Measurements from ENCODE around the gene ABCB10. TPM values are rescaled to one million over a fixed set of nuclear protein-coding genes. Genes with fewer than 3 reads are reported as not detected.

Gene ABCB10
- total RNA-seq, 1 experiment from 2014 or later, result 13.8 TPM

DNA sequence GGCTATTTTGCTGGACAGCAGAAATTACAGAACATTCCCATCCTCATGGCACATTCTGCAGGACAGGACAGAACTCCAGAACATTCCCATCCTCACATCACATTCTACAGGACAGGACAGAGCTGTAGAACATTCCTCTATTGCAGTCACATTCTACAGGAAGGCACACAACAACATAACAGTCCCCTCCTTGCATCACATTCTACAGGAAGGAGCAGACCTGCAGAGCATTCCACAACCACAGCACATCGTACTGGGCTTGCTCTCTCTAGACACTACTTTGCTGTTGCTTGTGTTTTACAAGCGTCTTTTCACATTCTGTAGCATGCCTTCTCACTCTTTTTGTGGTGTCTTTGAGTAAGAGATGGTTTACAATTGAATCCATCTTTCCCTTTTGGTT lies 26.8 kb upstream of the ABCB10 start:
- Histone ChIP-seq H3K27me3 (ENCODE audit: insufficient read depth, low read length) (no peaks in the 10 kb centered on the region), H4K91ac (ENCODE audit: insufficient read length, low read depth, low read length) (no peak overlapping the region), H3K27ac (ENCODE audit: insufficient read length, low read depth, low read length) (no peak overlapping the region), H2AK5ac (ENCODE audit: insufficient read length, low read length) (no peak overlapping the region), H3K18ac (ENCODE audit: insufficient read length, low read depth, low read length) (no peak overlapping the region), H3K56ac (ENCODE audit: insufficient read length, low read depth, low read length) (no peak overlapping the region), H3K79me1 (ENCODE audit: insufficient read depth, low read depth, low read length, poor library complexity, severe bottlenecking) (no peaks in the 10 kb centered on the region), H3K4me2 (ENCODE audit: insufficient read depth, insufficient read length, low read length) (no peak overlapping the region), H3K23me2 (ENCODE audit: insufficient read length, low read depth, low read length, poor library complexity, severe bottlenecking) (no peaks in the 10 kb centered on the region), H2BK12ac (ENCODE audit: insufficient read length, low read depth, low read length) (no peak overlapping the region), H3K4ac (ENCODE audit: low read depth, low read length) (no peak overlapping the region), H3K9ac (ENCODE audit: extremely low read depth, insufficient read length, low read length) (no peak overlapping the region), H2BK20ac (ENCODE audit: low read depth, low read length, poor library complexity, severe bottlenecking) (no peak overlapping the region), H2BK5ac (ENCODE audit: insufficient read length, low read length) (no peak overlapping the region), H3K14ac (ENCODE audit: insufficient read depth, low read length) (no peak overlapping the region), H4K5ac (ENCODE audit: insufficient read length, low read depth, low read length) (no peak overlapping the region), H3K23ac (ENCODE audit: insufficient read length, low read depth, low read length) (no peak overlapping the region), H2BK15ac (ENCODE audit: low read depth, low read length) (no peak overlapping the region), H2BK120ac (ENCODE audit: low read depth, low read length, poor library complexity, severe bottlenecking) (no peak overlapping the region), H3K79me2 (ENCODE audit: insufficient read depth, low read length) (no peaks in the 10 kb centered on the region), H4K8ac (replicated peaks; ENCODE audit: insufficient read length, low read depth, low read length) (no peak overlapping the region), H3T11ph (ENCODE audit: low read length) (no peak overlapping the region), H4K20me1 (ENCODE audit: control insufficient read depth, insufficient read depth, insufficient read length) (no peaks in the 10 kb centered on the region), H3K9me3 (ENCODE audit: control insufficient read depth, low read depth, low read length) (no peaks in the 10 kb centered on the region), H3K4me1 (ENCODE audit: insufficient read depth, low read length) (no peaks in the 10 kb centered on the region), H2AFZ (ENCODE audit: low read length) (no peak overlapping the region)
- Mint-ChIP-seq H3K27me3 (ENCODE audit: low read depth) (no peaks in the 10 kb centered on the region; the same call in 1 of the 2 replicates), H3K27ac (peak overlapping the region in 1 of 3 experiments; percentile 34; a peak in 1 of 7 replicates), H3K4me1 (no peaks in the 10 kb centered on the region), H3K9me3 (no peaks in the 10 kb centered on the region; a peak in 1 of 5 replicates), H3K4me3 (no peak overlapping the region), H3K36me3 (ENCODE audit: insufficient read depth in 1 of 3, low read depth in 3 of 3) (no peaks in the 10 kb centered on the region)
- TF ChIP-seq, protein P1, sequence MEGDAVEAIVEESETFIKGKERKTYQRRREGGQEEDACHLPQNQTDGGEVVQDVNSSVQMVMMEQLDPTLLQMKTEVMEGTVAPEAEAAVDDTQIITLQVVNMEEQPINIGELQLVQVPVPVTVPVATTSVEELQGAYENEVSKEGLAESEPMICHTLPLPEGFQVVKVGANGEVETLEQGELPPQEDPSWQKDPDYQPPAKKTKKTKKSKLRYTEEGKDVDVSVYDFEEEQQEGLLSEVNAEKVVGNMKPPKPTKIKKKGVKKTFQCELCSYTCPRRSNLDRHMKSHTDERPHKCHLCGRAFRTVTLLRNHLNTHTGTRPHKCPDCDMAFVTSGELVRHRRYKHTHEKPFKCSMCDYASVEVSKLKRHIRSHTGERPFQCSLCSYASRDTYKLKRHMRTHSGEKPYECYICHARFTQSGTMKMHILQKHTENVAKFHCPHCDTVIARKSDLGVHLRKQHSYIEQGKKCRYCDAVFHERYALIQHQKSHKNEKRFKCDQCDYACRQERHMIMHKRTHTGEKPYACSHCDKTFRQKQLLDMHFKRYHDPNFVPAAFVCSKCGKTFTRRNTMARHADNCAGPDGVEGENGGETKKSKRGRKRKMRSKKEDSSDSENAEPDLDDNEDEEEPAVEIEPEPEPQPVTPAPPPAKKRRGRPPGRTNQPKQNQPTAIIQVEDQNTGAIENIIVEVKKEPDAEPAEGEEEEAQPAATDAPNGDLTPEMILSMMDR (conservative IDR thresholded peaks at IDR 0.05), result no peak
- no peak for DNase-seq
- WGBS (ENCODE audit: extremely low coverage, insufficient read length, low lambda C conversion rate), result no CpG with 5 or more reads among the region's 2 CpGs

Measured in H9 (cell line).